ENCODE measurements around the gene P2RY8. TPM values are rescaled to one million over a fixed set of nuclear protein-coding genes. Genes with fewer than 3 reads are reported as not detected.

The P2RY8 gene
- total RNA-seq, 1 experiment from 2014 or later: 0.44 TPM

GRCh38 chrX:1418901-1419544 is 118.0 kb downstream of the P2RY8 start:
- no TSS peak for BruUV-seq (replicated peaks)
- no peak overlapping the region for H3K4me3 ChIP-seq (replicated peaks in 1 of 2; ENCODE audit: low read depth in 1 of 2, low read length in 2 of 2)
- ChIA-PET POLR2A (no interaction called here), RAD21 (ENCODE audit: low non-redundant PET in 1 of 2, low total read pairs in 2 of 2, uncharacterized antibody in 2 of 2, unreplicated experiment in 2 of 2) (no interaction called here), CTCF (no interaction called here)
- H3K9ac ChIP-seq (ENCODE audit: low read length): no peak overlapping the region
- ATAC-seq (peak; percentile 19), DNase-seq (ENCODE audit: low read depth, low spot score) (no peak)
- peaks cover 0 to 22% of the 10 kb centered on the region in 2 experiments; a peak in 2 of 4 replicates for H3K36me3 ChIP-seq (ENCODE audit: control insufficient read depth in 1 of 2, insufficient read depth in 2 of 2, low read length in 2 of 2)
- intact Hi-C loops (cut with micrococcal nuclease): no loop called here
- no peak overlapping the region for H2AFZ ChIP-seq (ENCODE audit: low read depth, low read length, poor library complexity, severe bottlenecking)
- H3K4me1 ChIP-seq (ENCODE audit: control insufficient read depth in 1 of 2, insufficient read depth in 2 of 2, low read length in 2 of 2): no peaks in the 10 kb centered on the region
- no peaks in the 10 kb centered on the region for H4K20me1 ChIP-seq (ENCODE audit: insufficient read depth)
- no peak for TF ChIP-seq SRF (IDR thresholded peaks at IDR 0.05; ENCODE audit: low read depth)
- no peak for TF ChIP-seq SP1 (IDR thresholded peaks at IDR 0.05; ENCODE audit: low read depth)
- TF ChIP-seq EZH2 (IDR thresholded peaks at IDR 0.05): no peak
- no peak for TF ChIP-seq CBX3 (IDR thresholded peaks at IDR 0.05; ENCODE audit: low read depth)
- no peak for TF ChIP-seq YY1 (IDR thresholded peaks at IDR 0.05; ENCODE audit: extremely low read depth, insufficient replicate concordance, low read depth, low read length)
- TF ChIP-seq CEBPB (IDR thresholded peaks at IDR 0.05; ENCODE audit: low read depth): no peak
- no peak for TF ChIP-seq RAD21 (IDR thresholded peaks at IDR 0.05; ENCODE audit: low read depth)
- TF ChIP-seq, protein P1, sequence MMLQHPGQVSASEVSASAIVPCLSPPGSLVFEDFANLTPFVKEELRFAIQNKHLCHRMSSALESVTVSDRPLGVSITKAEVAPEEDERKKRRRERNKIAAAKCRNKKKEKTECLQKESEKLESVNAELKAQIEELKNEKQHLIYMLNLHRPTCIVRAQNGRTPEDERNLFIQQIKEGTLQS (IDR thresholded peaks at IDR 0.05): no peak
- no peak for TF ChIP-seq EGR1 (IDR thresholded peaks at IDR 0.05; ENCODE audit: low read depth)
- no peaks in the 10 kb centered on the region for H3K27me3 ChIP-seq (ENCODE audit: insufficient read depth, low read length)
- H3K9me3 ChIP-seq (ENCODE audit: control insufficient read depth in 1 of 2, insufficient read depth in 1 of 2, low read depth in 1 of 2, low read length in 2 of 2): peaks cover 0 to 5% of the 10 kb centered on the region in 2 experiments; a peak in 1 of 4 replicates
- no peaks in the 10 kb centered on the region for H3K9me2 ChIP-seq (ENCODE audit: insufficient read depth)
- H3K27ac ChIP-seq (ENCODE audit: low read depth, low read length): no peak overlapping the region
- no peaks in the 10 kb centered on the region for H3K79me2 ChIP-seq (ENCODE audit: insufficient read depth, low read length)
- H3K4me2 ChIP-seq (ENCODE audit: low read length): no peak overlapping the region

Measured in HCT116 (cell line).